HepG2 (cell line): ENCODE measurements around the gene TRIM2. TPM values are rescaled to one million over a fixed set of nuclear protein-coding genes. Genes with fewer than 3 reads are reported as not detected.

Experiments
- FOXJ3 ChIP-seq: sonication (generic); formaldehyde crosslinking; IDR thresholded peaks from 2 replicates; pipeline ENCODE4 v1.4.0; 2020; ENCODE audit warnings: missing genetic modification reagents, mild to moderate bottlenecking, borderline replicate concordance
- FOXO1 ChIP-seq: sonication (generic); formaldehyde crosslinking; IDR thresholded peaks from 2 replicates; pipeline ENCODE4 v1.4.0; 2020; ENCODE audit warnings: missing genetic modification reagents
- HES4 ChIP-seq: sonication (generic); formaldehyde crosslinking; IDR thresholded peaks from 2 replicates; pipeline ENCODE4 v1.9.0; 2021; ENCODE audit warnings: mild to moderate bottlenecking, missing genetic modification reagents, borderline replicate concordance
- MED1 ChIP-seq: sonication (generic); formaldehyde crosslinking; IDR thresholded peaks from 2 replicates; pipeline ENCODE4 v1.4.0; 2020; ENCODE audit warnings: missing genetic modification reagents
- MXI1 ChIP-seq: IDR thresholded peaks from 3 replicates; pipeline ENCODE4 v1.6.1; 2012; ENCODE audit warnings: low read depth, low read length, inconsistent platforms, borderline replicate concordance
- REST ChIP-seq, 2 experiments: IDR thresholded peaks; 2 replicates each; pipeline ENCODE4 v1.6.1; 2011 to 2012; ENCODE audit warnings: low read length in 2 of 2, borderline replicate concordance in 1 of 2, low read depth in 1 of 2, mild to moderate bottlenecking in 1 of 2, moderate library complexity in 1 of 2
- SOX5 ChIP-seq: IDR thresholded peaks from 2 replicates; pipeline ENCODE4 v1.6.1; 2016; ENCODE audit warnings: borderline replicate concordance
- TBX2 ChIP-seq: sonication (generic); formaldehyde crosslinking; IDR thresholded peaks from 2 replicates; pipeline ENCODE4 v1.5.0; 2020; ENCODE audit warnings: missing genetic modification reagents, mild to moderate bottlenecking, borderline replicate concordance
- TBX3 ChIP-seq: fragments of 450-650 bp; IDR thresholded peaks from 2 replicates; pipeline ENCODE4 v1.6.1; 2017; ENCODE audit warnings: antibody characterized with exemption, mild to moderate bottlenecking, inconsistent platforms, borderline replicate concordance
- THAP9 ChIP-seq: sonication (generic); formaldehyde crosslinking; IDR thresholded peaks from 2 replicates; pipeline ENCODE4; 2020; ENCODE audit warnings: missing genetic modification reagents, mild to moderate bottlenecking, borderline replicate concordance
- THRA ChIP-seq: sonication (generic); formaldehyde crosslinking; IDR thresholded peaks from 2 replicates; pipeline ENCODE4 v1.4.0; 2020; ENCODE audit warnings: missing genetic modification reagents, borderline replicate concordance
- ZBTB33 ChIP-seq: sonication (generic); formaldehyde crosslinking; IDR thresholded peaks from 2 replicates; pipeline ENCODE4 v1.4.0; 2020; ENCODE audit warnings: missing genetic modification reagents
- ZBTB46 ChIP-seq: sonication (generic); formaldehyde crosslinking; IDR thresholded peaks from 2 replicates; pipeline ENCODE4 v1.4.0; 2020; ENCODE audit warnings: mild to moderate bottlenecking, missing genetic modification reagents, borderline replicate concordance
- ZEB1 ChIP-seq: IDR thresholded peaks from 2 replicates; pipeline ENCODE4 v1.6.1; 2012; ENCODE audit warnings: mild to moderate bottlenecking, low read depth, inconsistent platforms; ENCODE audit not compliant: insufficient replicate concordance
- polyA plus RNA-seq, 8 experiments: library from polyadenylated mRNA; depleted of rRNA in 3 of 8; stranded (reverse) in 7 of 8; unstranded in 1 of 8; fragments of >200 nt; fragmentation: Illumina TruSeq in 4 of 8; extraction: Trizol in 4 of 8; gene quantifications; 2 replicates each; pipeline versions ENCODE4 v1.2.1 to v1.2.3, GENCODE V29; 2011 to 2016; ENCODE audit warnings: low read depth in 4 of 8, missing spikeins in 1 of 8, mixed read lengths in 1 of 8; ENCODE audit not compliant: insufficient read depth in 1 of 8
- total RNA-seq, 5 experiments: library from RNA; depleted of rRNA; stranded (reverse); fragments of >200 nt; fragmentation: Illumina TruSeq; extraction: Trizol; gene quantifications; 2 replicates each; pipeline ENCODE4 v1.2.3, GENCODE V29; 2016; ENCODE audit warnings: low read depth in 1 of 5
- TF ChIP-seq, protein P1 (sequence below): IDR thresholded peaks from 2 replicates; pipeline ENCODE4 v1.6.1; 2016; ENCODE audit warnings: mild to moderate bottlenecking

The TRIM2 gene
- total and polyA plus RNA-seq, 2 of the 13 experiments (the other 11 are each of a cell fraction or from before 2014, with no cell fraction given) = 2.1 to 4.2 TPM

DNA sequence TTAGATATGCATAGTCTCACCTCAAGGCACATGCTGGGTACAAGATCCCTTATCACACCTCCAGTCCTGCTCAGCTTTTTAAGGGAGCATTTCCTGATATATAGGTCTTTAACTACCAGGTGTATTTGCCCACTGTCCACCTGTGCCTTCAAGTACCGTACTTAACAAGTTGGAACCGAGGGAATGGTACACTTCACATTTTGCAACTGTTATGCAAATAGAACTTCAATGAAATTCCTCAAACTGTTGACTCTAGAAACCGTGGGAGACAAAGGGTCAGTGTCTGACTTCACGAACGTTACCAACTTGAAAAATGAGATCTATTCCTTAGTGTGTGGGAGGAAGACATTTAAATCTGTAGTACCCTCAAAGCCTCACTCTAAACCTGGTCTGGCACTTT is 5.2 kb downstream of the TRIM2 start (continued):
- TF ChIP-seq ZBTB46 (CRISPR knock-in tag) (no peak), MXI1 (0 out of 3 replicates have a peak, but pooled peaks have one; percentile 18), MED1 (CRISPR knock-in tag) (no peak), TBX3 (peak; percentile 85; the same call in 1 of the 2 replicates), FOXJ3 (CRISPR knock-in tag) (peak; percentile 51; the same call in 1 of the 2 replicates), REST (IDR thresholded peaks at IDR 0.05; ENCODE audit: borderline replicate concordance in 1 of 2, low read depth in 1 of 2, low read length in 2 of 2) (0 out of 4 replicates have a peak, but pooled peaks of 1 of the 2 experiments have one; percentile 54), ZBTB33 (CRISPR knock-in tag) (no peak), THAP9 (CRISPR knock-in tag) (no peak), HES4 (CRISPR knock-in tag) (no peak), SOX5 (CRISPR knock-in tag) (peak; percentile 80), FOXO1 (0 out of 2 replicates have a peak, but pooled peaks have one; percentile 31), TBX2 (CRISPR knock-in tag) (peak; percentile 77), THRA (CRISPR knock-in tag) (peak; percentile 47; the same call in 1 of the 2 replicates), ZEB1 (peak; percentile 90)
- TF ChIP-seq, protein P1, sequence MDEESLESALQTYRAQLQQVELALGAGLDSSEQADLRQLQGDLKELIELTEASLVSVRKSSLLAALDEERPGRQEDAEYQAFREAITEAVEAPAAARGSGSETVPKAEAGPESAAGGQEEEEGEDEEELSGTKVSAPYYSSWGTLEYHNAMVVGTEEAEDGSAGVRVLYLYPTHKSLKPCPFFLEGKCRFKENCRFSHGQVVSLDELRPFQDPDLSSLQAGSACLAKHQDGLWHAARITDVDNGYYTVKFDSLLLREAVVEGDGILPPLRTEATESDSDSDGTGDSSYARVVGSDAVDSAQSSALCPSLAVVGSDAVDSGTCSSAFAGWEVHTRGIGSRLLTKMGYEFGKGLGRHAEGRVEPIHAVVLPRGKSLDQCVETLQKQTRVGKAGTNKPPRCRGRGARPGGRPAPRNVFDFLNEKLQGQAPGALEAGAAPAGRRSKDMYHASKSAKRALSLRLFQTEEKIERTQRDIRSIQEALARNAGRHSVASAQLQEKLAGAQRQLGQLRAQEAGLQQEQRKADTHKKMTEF (CRISPR knock-in tag) = peak; percentile 50; the same call in 1 of the 2 replicates
